ENCODE data around the gene ZCCHC24. TPM values are rescaled to one million over a fixed set of nuclear protein-coding genes. Genes with fewer than 3 reads are reported as not detected.

The ZCCHC24 gene
- total and polyA plus RNA-seq, 2 donors (not counting 3 experiments of a cell fraction or from before 2014, with no cell fraction given) = 5.2 to 8.4 TPM

- Histone ChIP-seq H3K9me1 (replicated peaks; ENCODE audit: control insufficient read depth, extremely low read depth, insufficient read depth, low read length) (no peaks in the 10 kb centered on the region), H3K27me3 (ENCODE audit: control insufficient read depth in 2 of 2, insufficient read depth in 2 of 2, low read length in 2 of 2) (no peaks in the 10 kb centered on the region), H3K4me1 (ENCODE audit: control insufficient read depth, extremely low read depth, insufficient read depth, low read length) (no peaks in the 10 kb centered on the region), H3K36me3 (ENCODE audit: control insufficient read depth in 2 of 2, extremely low read depth in 1 of 2, insufficient read depth in 2 of 2, low read length in 2 of 2) (no peaks in the 10 kb centered on the region), H3K9ac (replicated peaks; ENCODE audit: extremely low read depth, insufficient read depth, low read length) (no peak overlapping the region), H2AFZ (ENCODE audit: low read depth, low read length) (no peak overlapping the region), H3K4me2 (ENCODE audit: insufficient read depth, low read length) (no peak overlapping the region), H3K4me3 (replicated peaks in 1 of 3; ENCODE audit: insufficient read depth in 1 of 3, low read depth in 1 of 3, low read length in 3 of 3) (no peak overlapping the region), H3K79me2 (ENCODE audit: control insufficient read depth, insufficient read depth, low read length) (no peaks in the 10 kb centered on the region), H3K9me3 (replicated peaks; ENCODE audit: control insufficient read depth, insufficient read depth, low read length) (no peaks in the 10 kb centered on the region), H3K27ac (ENCODE audit: insufficient read depth, low read depth, low read length) (no peak overlapping the region), H4K20me1 (replicated peaks; ENCODE audit: control insufficient read depth, extremely low read depth, insufficient read depth, low read length) (no peaks in the 10 kb centered on the region)
- ChIA-PET CTCF (interaction anchor here (0.9 kb wide), 1 partner anchor 55 kb away, joined by 3 read pairs; no protein-coding TSS in a partner anchor), POLR2A (no interaction called here)
- FAIRE-seq (no peak), DNase-seq (ENCODE audit: low read depth, low spot score) (no peak)
- dilution Hi-C loops (cut with MboI; ENCODE audit: extremely low pct_ligation_motif_present, low sequenced_read_pairs) (no loop called here), intact Hi-C loops (cut with micrococcal nuclease) (no loop called here)
- TF ChIP-seq FOS (IDR thresholded peaks at IDR 0.05; ENCODE audit: borderline replicate concordance, insufficient read depth, low read length) = no peak
- TF ChIP-seq MYC (IDR thresholded peaks at IDR 0.05; ENCODE audit: low read depth, low read length) = no peak
- no peak for TF ChIP-seq POLR2A (IDR thresholded peaks at IDR 0.05; ENCODE audit: low read depth, low read length)
- no peak for TF ChIP-seq MAX (IDR thresholded peaks at IDR 0.05; ENCODE audit: insufficient read depth, insufficient read length)
- TF ChIP-seq POLR2AphosphoS5 (IDR thresholded peaks at IDR 0.05; ENCODE audit: insufficient read depth, low read depth, low read length) = no peak
- TF ChIP-seq EZH2 (IDR thresholded peaks at IDR 0.05; ENCODE audit: borderline replicate concordance, low read depth, low read length, severe bottlenecking) = no peak
- TF ChIP-seq JUN (IDR thresholded peaks at IDR 0.05; ENCODE audit: borderline replicate concordance, insufficient read depth, insufficient read length, low read depth) = no peak
- no peak for TF ChIP-seq GATA2 (IDR thresholded peaks at IDR 0.05; ENCODE audit: insufficient read depth, insufficient read length, low read depth, low read length)
- no peak for TF ChIP-seq CTCF (IDR thresholded peaks at IDR 0.05; ENCODE audit: extremely low read depth in 1 of 2, insufficient read depth in 1 of 2, low read depth in 1 of 2, low read length in 2 of 2)
- no TSS peak for BruUV-seq (replicated peaks)
Measured at GRCh38 chr10:79429751-79430150, 15.7 kb downstream of the ZCCHC24 start.

Measured in endothelial cell of umbilical vein (primary cell).